RCC 7860 (cell line): ENCODE results near the gene CUL1.
A peak's percentile ranks its signal among the peaks of the same experiment; 100 is the strongest.

Source experiments
- DNase-seq: peaks from one replicate; pipeline ENCODE4 v3.0.0-alpha.2; 2015; ENCODE audit warnings: low spot score
- FAIRE-seq: peaks from 2 replicates; lab custom pipeline; 2012; peaks lifted over from hg19 to GRCh38; lab: Jason Lieb, UNC

Gene CUL1

DNA sequence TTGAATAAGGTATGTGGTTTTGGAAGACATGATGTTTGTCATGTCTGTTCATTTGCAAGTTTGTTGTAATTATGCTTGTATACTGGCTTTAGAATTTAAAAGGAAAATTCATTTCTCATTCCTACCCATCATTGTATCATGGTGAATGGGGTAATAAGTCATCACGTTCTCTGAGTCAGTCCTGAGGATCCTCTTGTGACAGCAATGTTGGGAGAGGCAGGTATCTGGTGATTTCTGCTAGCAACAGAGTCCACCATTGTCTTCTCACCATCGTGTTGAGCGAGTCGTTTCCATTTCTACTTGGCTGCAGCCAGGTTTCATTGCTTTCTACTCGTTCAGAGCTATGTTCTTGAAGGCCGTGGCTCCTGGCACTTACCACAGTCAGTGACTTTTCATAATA lies 16.3 kb downstream of the CUL1 start:
- no peak for DNase-seq
- no peak for FAIRE-seq

GRCh38 chr7:148717266-148717793 lies 18.6 kb downstream of the CUL1 start:
- FAIRE-seq: no peak
- no peak for DNase-seq

DNA sequence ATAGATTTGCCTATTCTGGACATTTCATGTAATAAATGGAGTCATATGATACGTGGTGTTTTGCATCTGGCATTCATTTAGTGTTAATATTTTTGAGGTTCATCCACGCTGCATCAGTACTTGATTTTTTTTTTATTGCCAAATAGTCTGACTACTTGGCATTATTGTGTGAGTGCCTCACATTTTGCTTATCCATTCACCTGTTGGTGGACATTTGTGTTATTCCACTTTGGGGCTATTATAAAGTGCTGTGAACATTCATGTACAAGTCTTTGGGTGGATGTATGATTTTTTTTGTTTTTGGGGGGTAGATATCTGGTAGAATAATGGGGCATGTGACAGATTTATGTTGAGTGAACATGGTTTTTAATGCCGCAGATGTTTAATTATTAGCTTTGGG lies 19.7 kb downstream of the CUL1 start:
- DNase-seq: no peak
- FAIRE-seq: no peak

GRCh38 chr7:148719753-148720152 lies 21.1 kb downstream of the CUL1 start:
- no peak for FAIRE-seq
- DNase-seq: no peak

- DNase-seq: no peak
Measured at GRCh38 chr7:148720472-148720871, 21.8 kb downstream of the CUL1 start.

GRCh38 chr7:148721390-148721789 lies 22.7 kb downstream of the CUL1 start:
- FAIRE-seq: no peak

More at GRCh38 chr7:148720472-148720871, 21.8 kb downstream of the CUL1 start:
- no peak for FAIRE-seq

DNA sequence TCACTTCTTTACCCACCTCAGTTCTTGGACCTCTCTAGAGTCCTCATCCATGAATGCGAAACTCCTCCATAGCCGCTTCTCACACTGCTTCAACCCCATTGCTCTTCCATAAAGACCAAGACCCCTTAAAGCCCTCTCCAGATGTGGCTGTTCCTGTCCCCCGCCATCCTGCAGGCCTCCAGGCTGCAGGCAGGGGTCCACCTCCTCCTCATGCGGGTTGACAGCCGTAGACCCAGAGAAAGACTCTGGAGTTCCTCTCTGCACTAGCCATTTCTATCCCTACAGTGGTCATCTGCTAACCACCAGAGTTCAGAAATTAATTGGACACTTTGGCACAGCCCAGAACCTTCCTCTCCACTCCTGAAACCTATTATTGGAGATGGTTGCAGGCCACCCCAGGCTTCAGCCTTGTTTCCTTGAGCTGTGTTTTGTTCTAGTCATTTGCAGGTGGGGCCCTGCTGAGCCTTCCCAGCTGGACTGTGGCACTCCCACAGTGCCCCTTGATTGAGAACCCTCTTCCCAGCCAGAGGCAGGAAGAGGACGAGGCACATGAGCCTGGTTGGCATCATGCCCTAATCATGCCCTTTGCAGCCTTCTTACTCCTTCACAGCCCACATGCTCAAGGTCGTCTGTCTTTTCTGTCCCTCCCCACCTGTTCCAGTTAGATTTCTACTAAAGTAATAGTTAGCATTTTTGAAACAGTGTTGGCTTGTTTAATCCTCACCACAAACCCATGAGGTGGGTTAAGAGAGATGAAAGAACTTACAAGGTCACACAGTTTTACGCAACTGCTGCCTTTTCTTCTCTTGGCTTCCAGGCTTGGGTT lies 23.9 kb downstream of the CUL1 start:
- no peak for FAIRE-seq
- DNase-seq: no peak

More at GRCh38 chr7:148721390-148721789, 22.7 kb downstream of the CUL1 start:
- DNase-seq: no peak

- no peak for DNase-seq
Measured at GRCh38 chr7:148723166-148723559, 24.5 kb downstream of the CUL1 start.

DNA sequence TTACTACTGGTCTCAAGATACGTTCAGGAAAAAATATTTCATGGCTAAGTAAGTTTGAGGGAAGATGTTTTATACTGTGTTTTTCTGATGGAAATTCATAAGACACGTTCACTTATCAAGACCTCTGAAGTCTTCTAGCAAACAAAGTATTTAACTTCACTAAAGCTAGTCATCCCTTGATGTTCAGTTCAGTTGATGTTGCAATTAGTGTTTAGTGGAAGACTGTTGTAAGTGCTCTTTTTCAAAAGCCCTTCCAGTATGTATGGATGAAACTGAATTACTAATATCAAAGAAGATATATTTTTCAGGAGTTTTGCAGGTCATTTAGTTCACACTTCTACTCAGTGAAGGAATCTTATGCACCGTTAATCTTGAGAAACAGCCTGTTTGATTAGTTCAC lies 25.1 kb downstream of the CUL1 start:
- FAIRE-seq: no peak
- DNase-seq: no peak

More at GRCh38 chr7:148723166-148723559, 24.5 kb downstream of the CUL1 start:
- FAIRE-seq: no peak

DNA sequence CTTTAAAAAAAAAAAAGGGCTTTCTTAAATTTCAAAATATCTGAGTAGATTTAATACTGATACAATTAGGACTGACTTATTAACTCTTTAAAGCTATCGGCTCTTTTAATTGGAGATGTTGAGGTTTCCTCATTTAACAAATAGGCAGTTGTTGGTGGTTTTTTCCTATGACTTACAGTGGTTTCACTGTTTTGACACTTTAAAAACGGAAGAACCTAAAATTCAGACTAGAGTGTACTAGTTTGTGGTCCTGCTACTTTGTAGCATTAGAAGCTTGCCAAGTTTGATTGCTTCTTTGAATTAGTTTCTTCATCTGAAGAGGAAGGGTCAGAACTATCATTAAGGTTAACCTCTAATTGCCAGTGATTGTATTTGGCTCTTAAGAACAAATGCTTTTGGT lies 27.7 kb downstream of the CUL1 start:
- DNase-seq (no peak), FAIRE-seq (no peak)

DNA sequence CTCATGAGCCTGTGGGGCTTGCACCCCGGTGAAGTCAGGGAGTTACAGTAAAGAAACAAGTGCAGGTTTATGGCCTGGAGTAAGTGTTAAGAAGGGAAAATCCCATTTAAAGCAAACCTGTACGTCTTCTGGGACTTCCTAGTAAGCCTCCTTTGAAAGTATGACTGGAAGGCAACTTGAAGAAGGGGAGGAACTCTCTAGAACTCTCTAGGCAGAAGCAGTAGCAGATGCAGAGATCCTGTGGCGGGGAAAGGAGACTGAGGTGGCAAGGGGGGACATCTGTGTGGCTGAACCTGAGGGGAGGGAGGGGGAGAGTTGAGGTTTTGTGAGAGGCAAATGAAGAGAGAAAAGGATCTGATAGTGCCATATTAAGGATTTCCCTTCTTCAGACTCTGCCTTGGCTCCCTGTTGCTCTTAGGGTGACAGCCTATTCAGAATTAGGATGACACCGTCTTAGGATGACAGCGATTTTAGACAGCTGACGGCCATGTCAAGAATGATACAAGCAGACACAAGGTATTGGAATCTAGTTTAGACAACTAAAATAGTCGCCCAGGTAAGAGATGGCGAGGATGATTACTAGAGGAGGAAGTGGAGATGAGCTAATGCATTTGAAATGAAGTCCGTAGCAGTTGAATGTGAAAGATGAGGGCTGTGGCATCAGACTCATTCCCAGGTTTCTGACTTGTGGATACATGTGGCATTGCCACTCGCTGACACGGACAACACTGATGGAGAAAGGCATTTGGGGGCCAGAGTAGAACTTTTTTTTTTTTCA lies 29.0 kb downstream of the CUL1 start:
- DNase-seq: no peak
- FAIRE-seq: no peak

DNA sequence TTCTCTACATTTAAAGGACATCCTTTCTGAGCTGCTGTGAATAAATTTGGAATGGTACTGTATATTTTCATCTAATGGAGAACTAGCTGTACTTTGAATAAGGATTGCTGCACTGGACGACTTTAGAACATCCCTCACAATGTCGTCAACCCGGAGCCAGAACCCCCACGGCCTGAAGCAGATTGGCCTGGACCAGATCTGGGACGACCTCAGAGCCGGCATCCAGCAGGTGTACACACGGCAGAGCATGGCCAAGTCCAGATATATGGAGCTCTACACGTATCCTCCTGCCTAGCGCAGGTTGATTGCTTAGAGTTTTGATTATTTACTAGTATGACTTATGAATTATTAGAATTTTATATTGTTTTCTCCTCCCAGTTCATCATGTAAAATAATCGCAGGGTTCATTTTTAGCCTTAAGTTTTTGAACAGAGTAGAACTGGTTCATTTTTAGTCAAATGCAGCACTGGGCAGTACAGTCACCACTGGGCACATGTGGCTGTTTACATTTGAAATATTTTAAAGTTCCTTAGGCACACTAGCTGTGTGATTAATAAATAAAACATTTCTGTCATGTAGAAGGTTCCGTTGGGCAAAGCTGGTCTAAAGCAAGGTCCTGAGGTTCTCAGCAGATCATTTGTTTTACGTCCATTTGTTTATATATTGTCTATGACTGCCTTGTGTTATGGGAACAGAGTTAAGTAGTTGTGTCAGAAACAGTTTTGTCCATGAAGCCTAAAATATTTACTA lies 31.5 kb downstream of the CUL1 start:
- DNase-seq: no peak
- FAIRE-seq: no peak

- no peak for DNase-seq
- no peak for FAIRE-seq
Measured at GRCh38 chr7:148732862-148733261, 34.2 kb downstream of the CUL1 start.

GRCh38 chr7:148733496-148733895 lies 34.8 kb downstream of the CUL1 start:
- DNase-seq: no peak
- no peak for FAIRE-seq

GRCh38 chr7:148735141-148735540 lies 36.4 kb downstream of the CUL1 start:
- FAIRE-seq: no peak
- no peak for DNase-seq

DNA sequence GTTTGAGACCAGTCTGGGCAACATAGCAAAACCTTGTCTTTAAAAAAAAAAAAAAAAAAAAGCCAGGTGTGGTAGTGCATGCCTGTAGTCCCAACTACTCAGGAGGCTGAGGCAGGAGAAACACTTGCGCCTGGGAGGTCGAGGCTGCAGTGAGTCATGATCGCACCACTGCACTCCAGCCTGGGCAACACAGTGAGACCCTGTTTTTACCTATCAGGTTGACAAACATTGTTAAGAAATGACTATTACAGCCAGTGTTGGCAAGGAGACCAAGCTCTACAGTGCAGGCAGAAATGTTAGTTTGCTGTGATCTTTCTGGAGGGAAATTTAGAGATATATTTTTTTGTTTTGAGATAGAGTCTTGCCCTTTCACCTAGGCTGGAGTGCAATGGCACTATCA lies 37.3 kb downstream of the CUL1 start:
- DNase-seq (no peak), FAIRE-seq (no peak)

DNA sequence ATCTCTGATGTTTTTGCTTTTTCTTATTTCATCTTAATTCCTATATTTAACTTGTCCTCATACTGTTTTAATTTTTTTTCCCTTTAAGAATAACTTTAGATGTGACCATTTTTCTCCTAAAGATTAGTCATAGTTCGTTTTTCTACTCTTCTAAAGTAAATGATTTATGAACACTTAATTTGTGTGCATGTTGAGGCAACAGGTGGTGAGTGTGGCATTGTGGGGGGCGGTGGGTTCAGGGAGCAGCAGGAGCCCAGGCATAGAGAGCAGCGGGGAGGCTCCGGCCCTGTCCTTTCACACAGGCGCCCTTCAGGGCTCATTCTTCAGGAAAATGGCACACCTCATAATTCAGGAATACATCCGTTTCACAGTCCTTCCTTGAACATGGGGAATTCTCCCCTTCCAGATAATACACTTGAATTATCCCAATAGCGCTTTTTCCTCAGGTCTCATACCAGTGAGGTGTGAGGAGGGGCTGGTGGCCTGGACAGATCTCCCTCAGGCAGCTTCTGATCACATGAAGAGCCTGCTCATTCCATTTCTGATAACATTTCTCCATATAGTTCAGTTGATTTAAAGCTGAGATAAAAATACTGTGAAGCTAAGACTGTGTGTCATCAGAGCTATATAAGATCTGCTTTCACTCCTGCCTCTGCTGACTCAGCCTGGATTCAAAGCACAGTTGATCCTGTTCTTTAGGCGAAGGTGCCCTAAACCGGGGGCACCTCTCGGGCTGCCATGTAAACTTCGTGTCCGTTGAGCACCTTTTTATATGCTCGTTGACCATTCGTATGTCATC lies 40.2 kb downstream of the CUL1 start:
- peak; percentile 78 for FAIRE-seq

GRCh38 chr7:148746135-148746534 lies 47.4 kb downstream of the CUL1 start:
- FAIRE-seq: no peak
- no peak for DNase-seq

More for the DNA sequence above, 40.2 kb downstream of the CUL1 start:
- DNase-seq: no peak

DNA sequence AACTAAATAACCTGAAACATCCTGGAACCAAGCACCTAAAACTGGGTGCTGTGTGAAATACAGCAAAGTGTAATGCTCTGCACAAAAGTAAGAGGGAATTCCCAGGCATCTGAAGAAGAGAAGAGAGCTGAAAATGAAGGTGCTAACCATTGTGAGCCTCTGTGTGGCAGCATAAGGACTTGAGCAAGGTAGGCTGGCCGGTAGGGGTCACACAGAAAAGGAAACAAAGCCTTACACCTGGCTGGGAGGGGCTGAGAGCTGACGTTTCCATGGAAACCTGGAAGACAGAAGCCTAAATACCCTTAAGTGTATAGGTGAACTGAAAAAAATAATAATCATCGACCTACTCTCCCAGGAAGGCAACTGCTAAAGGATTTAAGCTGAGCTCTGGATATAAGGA lies 48.6 kb downstream of the CUL1 start:
- no peak for DNase-seq
- no peak for FAIRE-seq
